SK-N-MC (cell line): ENCODE data around the gene TRIM17.

ENCODE experiments used
- EZH2 ChIP-seq: fragments of 200-600 bp; sonication (generic); IDR thresholded peaks from one replicate; pipeline ENCODE4 v1.6.1; 2017; ENCODE audit warnings: antibody characterized with exemption
- POLR2AphosphoS5 ChIP-seq: IDR thresholded peaks from 2 replicates; pipeline ENCODE4 v1.6.1; 2012; ENCODE audit warnings: mild to moderate bottlenecking, low read depth, low read length, borderline replicate concordance

- TF ChIP-seq EZH2, result no peak
- no peak for TF ChIP-seq POLR2AphosphoS5
Measured at GRCh38 chr1:228374711-228375577, 41.7 kb downstream of the TRIM17 start.
